Left lung (tissue), 10 donors: Measurements from ENCODE around the gene POC1A. TPM values are rescaled to one million over a fixed set of nuclear protein-coding genes. Genes with fewer than 3 reads are reported as not detected.

Experiments used
- ATAC-seq: fragments of 200-7000 bp; cut with Tn5 transposase; one replicate; pipeline ENCODE4 v1.9.1; 2020; ENCODE audit warnings: moderate library complexity
- DNase-seq, 4 donors: peaks; one replicate each; pipeline ENCODE4 v3.0.0-alpha.2; 2013 to 2020
- H3K27ac ChIP-seq, 2 donors: fragments of 200-600 bp; sonication (generic) in 1 of 2; one replicate each; pipeline versions ENCODE4 v1.5.0 to v1.8.0; 2020 to 2021
- H3K27me3 ChIP-seq, 2 donors: fragments of 200-600 bp; sonication (generic) in 1 of 2; one replicate each; pipeline versions ENCODE4 v1.5.0 to v1.8.0; 2020 to 2021
- H3K36me3 ChIP-seq, 2 donors: fragments of 200-600 bp; sonication (generic) in 1 of 2; one replicate each; pipeline versions ENCODE4 v1.5.0 to v1.8.0; 2020 to 2021
- H3K4me1 ChIP-seq, 2 donors: fragments of 200-600 bp; one replicate each; pipeline ENCODE4 v1.8.0; 2021
- H3K4me3 ChIP-seq, 2 donors: fragments of 200-600 bp; sonication (generic) in 1 of 2; one replicate each; pipeline versions ENCODE4 v1.5.0 to v1.8.0; 2020 to 2021; ENCODE audit warnings: mild to moderate bottlenecking in 1 of 2
- H3K9me3 ChIP-seq, 2 donors: fragments of 200-600 bp; sonication (generic) in 1 of 2; one replicate each; pipeline versions ENCODE4 v1.5.0 to v1.8.0; 2020 to 2021
- CTCF ChIP-seq, 2 donors: fragments of 200-600 bp; sonication (generic) in 1 of 2; IDR thresholded peaks; one replicate each; pipeline versions ENCODE4 v1.5.0 to v1.8.0; 2021; ENCODE audit warnings: antibody characterized with exemption in 2 of 2
- intact Hi-C, 2 donors: fragments of 100-400 bp; cut with DNase I; formaldehyde crosslinking; loops; one replicate each; pipeline versions ENCODE4 v1.11.2 to v1.14.2; 2022
- polyA plus RNA-seq, 6 donors: library from polyadenylated mRNA; unstranded; fragments of 120-200 nt; gene quantifications; one replicate each; pipeline ENCODE4 v1.2.1, GENCODE V29; 2013; ENCODE audit not compliant: insufficient read length in 6 of 6
- total RNA-seq, 2 donors: library from RNA; stranded (reverse); fragmentation: NEBNext Ultra II Directional; extraction: Animal tissue kit (Norgen Biotek cat#: 25700); gene quantifications; one replicate each; pipeline ENCODE4 v1.2.1, GENCODE V29; 2021
- donor health status: DM: no; HTN: yes; CAD: no.
- donor health status: DM: no; HTN: no; CAD: no.

The POC1A gene
- total and polyA plus RNA-seq, 8 donors = 5.3 to 16.5 (median 8.3) TPM

- Histone ChIP-seq H3K4me3 (no peak overlapping the region), H3K36me3 (peaks cover 0 to 34% of the 10 kb centered on the region in 2 donors), H3K9me3 (no peaks in the 10 kb centered on the region), H3K4me1 (peaks cover 0 to 6% of the 10 kb centered on the region in 2 donors), H3K27ac (no peak overlapping the region), H3K27me3 (no peaks in the 10 kb centered on the region)
- peak; percentile 97 to 98 for TF ChIP-seq CTCF (IDR thresholded peaks at IDR 0.05)
- DNase-seq = peak; percentile 56 to 89 (median 82)
- intact Hi-C loops = loop anchor here (5.0 to 10.0 kb wide), 2 partner anchors 139 to 142 kb away; no protein-coding TSS in a partner anchor
- ATAC-seq = peak; percentile 99
These were observed 10.0 kb downstream of the POC1A start for GRCh38 chr3:52144034-52144795.

GRCh38 chr3:52143616-52144015 is 10.6 kb downstream of the POC1A start:
- no peak for TF ChIP-seq CTCF (IDR thresholded peaks at IDR 0.05)
- ATAC-seq = no peak
- H3K27me3 ChIP-seq = no peaks in the 10 kb centered on the region
- H3K27ac ChIP-seq = no peak overlapping the region
- intact Hi-C loops = loop anchor here (5.0 to 10.0 kb wide), 2 partner anchors 139 to 141 kb away; no protein-coding TSS in a partner anchor
- no peak for DNase-seq
- H3K36me3 ChIP-seq = peaks cover 0 to 34% of the 10 kb centered on the region in 2 donors
- H3K4me3 ChIP-seq = no peak overlapping the region
- peaks cover 0 to 6% of the 10 kb centered on the region in 2 donors for H3K4me1 ChIP-seq
- H3K9me3 ChIP-seq = no peaks in the 10 kb centered on the region

- Histone ChIP-seq H3K9me3 (no peaks in the 10 kb centered on the region), H3K27me3 (no peaks in the 10 kb centered on the region), H3K4me1 (peaks cover 0 to 6% of the 10 kb centered on the region in 2 donors), H3K36me3 (peaks cover 0 to 34% of the 10 kb centered on the region in 2 donors), H3K27ac (no peak overlapping the region), H3K4me3 (no peak overlapping the region)
- intact Hi-C loops = loop anchor here (5.0 to 10.0 kb wide), 2 partner anchors 138 to 141 kb away; no protein-coding TSS in a partner anchor
- ATAC-seq (no peak), DNase-seq (no peak)
- TF ChIP-seq CTCF (IDR thresholded peaks at IDR 0.05) = no peak
These were observed 11.1 kb downstream of the POC1A start for GRCh38 chr3:52143156-52143555.

GRCh38 chr3:52141751-52142150 is 12.5 kb downstream of the POC1A start:
- H3K9me3 ChIP-seq = no peaks in the 10 kb centered on the region
- no peak overlapping the region for H3K4me3 ChIP-seq
- peaks cover 4 to 13% of the 10 kb centered on the region in 2 donors for H3K4me1 ChIP-seq
- DNase-seq (no peak), ATAC-seq (no peak)
- H3K27ac ChIP-seq = no peak overlapping the region
- H3K27me3 ChIP-seq = no peaks in the 10 kb centered on the region
- H3K36me3 ChIP-seq = peaks cover 0 to 30% of the 10 kb centered on the region in 2 donors
- intact Hi-C loops = loop anchor here (5.0 to 10.0 kb wide), 2 partner anchors 137 to 139 kb away; no protein-coding TSS in a partner anchor
- no peak for TF ChIP-seq CTCF (IDR thresholded peaks at IDR 0.05)

- no peak for DNase-seq
- no peak overlapping the region for H3K27ac ChIP-seq
- H3K36me3 ChIP-seq = peaks cover 0 to 20% of the 10 kb centered on the region in 2 donors
- intact Hi-C loops = loop anchor here (5.0 to 10.0 kb wide), 2 partner anchors 136 to 138 kb away; no protein-coding TSS in a partner anchor
- H3K4me1 ChIP-seq = peaks cover 5 to 21% of the 10 kb centered on the region in 2 donors
- H3K9me3 ChIP-seq = no peaks in the 10 kb centered on the region
- ATAC-seq = no peak
- TF ChIP-seq CTCF (IDR thresholded peaks at IDR 0.05) = no peak
- no peak overlapping the region for H3K4me3 ChIP-seq
- H3K27me3 ChIP-seq = no peaks in the 10 kb centered on the region
These were observed 13.5 kb downstream of the POC1A start for GRCh38 chr3:52140769-52141168.
